H1 (cell line): ENCODE measurements around the gene AP1S1. TPM values are rescaled to one million over a fixed set of nuclear protein-coding genes. Genes with fewer than 3 reads are reported as not detected.
A peak's percentile ranks its signal among the peaks of the same experiment; 100 is the strongest.

Experiments
- CTCF ChIA-PET: fragments of 300-600 bp; sonication (Branson Sonifier 250); formaldehyde crosslinking; loops from one replicate; lab custom pipeline; 2021; ENCODE audit not compliant: partially characterized antibody; lab: Charles Lee
- POLR2A ChIA-PET: fragments of 300-600 bp; sonication (Branson Sonifier 250); formaldehyde crosslinking; loops from one replicate; lab custom pipeline; 2021; ENCODE audit warnings: inconsistent platforms; ENCODE audit not compliant: partially characterized antibody; lab: Charles Lee
- DNase-seq, 2 experiments: peaks; one replicate each; pipeline versions ENCODE4 v3.0.0 to v3.0.0-alpha.2; 2010 to 2022; ENCODE audit warnings: low spot score in 2 of 2, low read depth in 1 of 2, mixed read lengths in 1 of 2
- FAIRE-seq: peaks from 2 replicates; lab custom pipeline; 2011; peaks lifted over from hg19 to GRCh38; lab: Jason Lieb, UNC
- H2AFZ ChIP-seq: 2 replicates; pipeline ENCODE4 v1.8.1; 2012; ENCODE audit warnings: low read length, inconsistent platforms
- H2AK5ac ChIP-seq: 2 replicates; pipeline ENCODE4 v1.6.1; 2013; ENCODE audit warnings: low read depth, low read length
- H2BK120ac ChIP-seq: replicated peaks from 2 replicates; pipeline ENCODE3; 2013; ENCODE audit warnings: low read depth, low read length, inconsistent platforms
- H2BK12ac ChIP-seq: 2 replicates; pipeline ENCODE4 v1.6.1; 2013; ENCODE audit warnings: low read depth, low read length
- H2BK15ac ChIP-seq: 2 replicates; pipeline ENCODE4 v1.6.1; 2013; ENCODE audit warnings: low read length
- H2BK20ac ChIP-seq: 2 replicates; pipeline ENCODE4 v1.6.1; 2013; ENCODE audit warnings: low read length
- H2BK5ac ChIP-seq: 2 replicates; pipeline ENCODE4 v1.6.1; 2013; ENCODE audit warnings: low read depth, low read length
- H3K14ac ChIP-seq: 2 replicates; pipeline ENCODE4 v1.6.1; 2013; ENCODE audit warnings: inconsistent platforms; ENCODE audit not compliant: insufficient read length
- H3K18ac ChIP-seq: 2 replicates; pipeline ENCODE4 v1.6.1; 2013; ENCODE audit warnings: low read length; ENCODE audit errors: extremely low read depth
- H3K23ac ChIP-seq: 2 replicates; pipeline ENCODE4 v1.6.1; 2013; ENCODE audit warnings: inconsistent platforms; ENCODE audit not compliant: insufficient read length
- H3K23me2 ChIP-seq: 2 replicates; pipeline ENCODE4 v1.6.1; 2013; ENCODE audit warnings: low read depth, low read length
- H3K27ac ChIP-seq: 2 replicates; pipeline ENCODE4 v1.6.1; 2011; ENCODE audit warnings: low read depth, low read length, inconsistent platforms
- H3K27me3 ChIP-seq, 4 experiments: replicated peaks in 1 of 4; 1 replicate in 1 of 4; 2 replicates in 3 of 4; pipeline versions ENCODE4 v1.6.1 to v1.8.1; 2011 to 2013; ENCODE audit warnings: low read length in 3 of 4, mild to moderate bottlenecking in 3 of 4, inconsistent platforms in 2 of 4, mixed read lengths in 2 of 4, moderate library complexity in 1 of 4; ENCODE audit not compliant: control insufficient read depth in 3 of 4, insufficient read depth in 3 of 4; ENCODE audit errors: extremely low read depth in 1 of 4
- H3K36me3 ChIP-seq, 4 experiments: 2 replicates each; pipeline versions ENCODE4 v1.6.1 to v1.8.1; 2011 to 2013; ENCODE audit warnings: mild to moderate bottlenecking in 4 of 4, low read length in 3 of 4, moderate library complexity in 2 of 4, control low read depth in 1 of 4, inconsistent platforms in 1 of 4; ENCODE audit not compliant: insufficient read depth in 4 of 4, control insufficient read depth in 2 of 4
- H3K4ac ChIP-seq: replicated peaks from 2 replicates; pipeline ENCODE3; 2013; ENCODE audit warnings: low read length, low read depth, mixed read lengths, inconsistent platforms; ENCODE audit not compliant: insufficient read length
- H3K4me1 ChIP-seq, 4 experiments: replicated peaks in 1 of 4; 1 replicate in 1 of 4; 2 replicates in 3 of 4; pipeline versions ENCODE4 v1.6.1 to v1.8.1; 2011 to 2013; ENCODE audit warnings: low read length in 3 of 4, inconsistent platforms in 2 of 4, mixed read lengths in 1 of 4; ENCODE audit not compliant: insufficient read depth in 4 of 4, control insufficient read depth in 3 of 4
- H3K4me2 ChIP-seq, 2 experiments: 2 replicates each; pipeline versions ENCODE4 v1.6.1 to v1.8.1; 2011 to 2013; ENCODE audit warnings: low read depth in 2 of 2, low read length in 2 of 2, control low read depth in 1 of 2, inconsistent platforms in 1 of 2, mild to moderate bottlenecking in 1 of 2; ENCODE audit not compliant: insufficient read depth in 1 of 2
- H3K4me3 ChIP-seq, 4 experiments: fragments of 200-600, 300-600 bp in 1 of 4; sonication (generic), shearing (Covaris generic), sonication (Bioruptor Twin) in 1 of 4; 2 replicates each; pipeline versions ENCODE4 v1.5.1 to v1.8.1; 2011 to 2016; ENCODE audit warnings: low read length in 4 of 4, low read depth in 3 of 4, control low read depth in 2 of 4, inconsistent platforms in 2 of 4, mild to moderate bottlenecking in 2 of 4, mixed read lengths in 1 of 4, moderate library complexity in 1 of 4; ENCODE audit not compliant: insufficient read depth in 2 of 4; ENCODE audit errors: extremely low read depth in 1 of 4
- H3K56ac ChIP-seq: replicated peaks from 2 replicates; pipeline ENCODE3; 2013; ENCODE audit warnings: low read depth, mild to moderate bottlenecking, mixed read lengths, low read length, inconsistent platforms; ENCODE audit not compliant: insufficient read length
- H3K79me1 ChIP-seq: 2 replicates; pipeline ENCODE4 v1.6.1; 2013; ENCODE audit warnings: low read depth, low read length, control low read depth
- H3K79me2 ChIP-seq, 2 experiments: 2 replicates each; pipeline versions ENCODE4 v1.6.1 to v1.8.1; 2012 to 2013; ENCODE audit warnings: low read length in 2 of 2, mild to moderate bottlenecking in 2 of 2, inconsistent platforms in 1 of 2; ENCODE audit not compliant: insufficient read depth in 2 of 2, control insufficient read depth in 1 of 2
- H3K9ac ChIP-seq, 4 experiments: replicated peaks in 1 of 4; 1 replicate in 1 of 4; 2 replicates in 3 of 4; pipeline versions ENCODE4 v1.6.1 to v1.8.1; 2011 to 2013; ENCODE audit warnings: low read depth in 3 of 4, low read length in 3 of 4, control low read depth in 2 of 4, mild to moderate bottlenecking in 2 of 4, moderate library complexity in 2 of 4, inconsistent platforms in 1 of 4; ENCODE audit errors: extremely low read depth in 1 of 4
- H3K9me3 ChIP-seq, 2 experiments: 2 replicates each; pipeline versions ENCODE4 v1.6.1 to v1.8.1; 2012 to 2013; ENCODE audit warnings: mild to moderate bottlenecking in 2 of 2, moderate library complexity in 2 of 2, control low read depth in 1 of 2, inconsistent platforms in 1 of 2, low read depth in 1 of 2, low read length in 1 of 2, mixed read lengths in 1 of 2; ENCODE audit not compliant: insufficient read depth in 2 of 2
- H4K20me1 ChIP-seq, 2 experiments: replicated peaks in 1 of 2; 2 replicates each; pipeline versions ENCODE3 to v1.8.1; 2011 to 2013; ENCODE audit warnings: inconsistent platforms in 2 of 2, low read length in 2 of 2, mild to moderate bottlenecking in 1 of 2; ENCODE audit not compliant: insufficient read depth in 2 of 2, control insufficient read depth in 1 of 2
- H4K5ac ChIP-seq: 2 replicates; pipeline ENCODE4 v1.6.1; 2013; ENCODE audit warnings: low read length, low read depth, mixed read lengths, inconsistent platforms; ENCODE audit not compliant: insufficient read length
- H4K8ac ChIP-seq: 2 replicates; pipeline ENCODE4 v1.8.0; 2013; ENCODE audit warnings: mild to moderate bottlenecking, moderate library complexity, low read length, inconsistent platforms; ENCODE audit not compliant: insufficient read depth; ENCODE audit errors: extremely low read depth
- H4K91ac ChIP-seq: replicated peaks from 2 replicates; pipeline ENCODE3; 2013; ENCODE audit warnings: low read length, mixed read lengths, inconsistent platforms; ENCODE audit not compliant: insufficient read length
- KDM4A ChIP-seq: IDR thresholded peaks from one replicate; pipeline ENCODE4 v1.7.1; 2012; ENCODE audit warnings: low read depth, mild to moderate bottlenecking, moderate library complexity, low read length, inconsistent platforms; ENCODE audit not compliant: severe bottlenecking
- WGBS, 2 experiments: shearing (Covaris generic) in 1 of 2; methylation state at CpG; one replicate each; pipeline versions ENCODE4 v1.1.6 to v1.1.7; 2013 to 2015; ENCODE audit warnings: low lambda C conversion rate in 2 of 2, mixed read lengths in 2 of 2, inconsistent platforms in 1 of 2, low coverage in 1 of 2, missing lambda C conversion rate in 1 of 2; ENCODE audit not compliant: insufficient replicate concordance in 2 of 2, insufficient coverage in 1 of 2, insufficient read length in 1 of 2; ENCODE audit errors: extremely low coverage in 1 of 2, missing lambda C conversion rate in 1 of 2; 5-methylcytosine and 5-hydroxymethylcytosine counted together
- polyA plus RNA-seq, 7 experiments: library from polyadenylated mRNA; depleted of rRNA in 3 of 7; stranded (reverse) in 5 of 7; unstranded in 2 of 7; fragments of >200 nt in 5 of 7; fragments of 200-250 nt in 2 of 7; gene quantifications; 1 replicate in 5 of 7; 2 replicates in 1 of 7; 4 replicates in 1 of 7; pipeline versions ENCODE4 v1.2.1 to v1.2.3, GENCODE V29; 2011 to 2013; ENCODE audit warnings: missing spikeins in 2 of 7, mixed read lengths in 2 of 7
- total RNA-seq: library from RNA; stranded (reverse); fragmentation: NEBNext Ultra II Directional; extraction: Animal tissue kit (Norgen Biotek cat#: 25700); gene quantifications from 2 replicates; pipeline ENCODE4 v1.2.1, GENCODE V29; 2021

Gene AP1S1
- total and polyA plus RNA-seq, 2 of the 8 experiments (the other 6 are each of a cell fraction or from before 2014, with no cell fraction given) = 56.1 to 59.3 TPM

DNA sequence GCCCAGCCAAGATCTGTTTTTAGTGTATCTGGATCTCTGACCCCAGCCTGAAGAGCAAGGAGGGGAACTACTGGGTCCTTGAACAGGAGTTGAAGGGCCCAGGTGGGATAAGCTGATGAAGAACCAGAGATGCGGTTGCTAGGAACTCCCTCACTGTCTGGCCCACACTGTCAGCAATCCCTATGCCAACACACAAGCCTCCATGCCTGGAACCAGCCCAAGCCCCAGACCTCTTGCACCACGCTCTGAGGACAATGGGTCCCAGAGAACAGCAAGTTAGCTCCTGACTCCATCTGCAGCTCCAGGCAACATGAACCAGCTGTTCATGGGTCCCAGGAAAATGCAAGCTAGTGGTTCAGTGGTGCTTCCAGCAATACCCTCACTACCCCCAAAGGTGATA, 23.4 kb downstream of the AP1S1 start:
- 0 out of 2 replicates have a peak overlapping the region, but pooled peaks have one; percentile 29 for H4K8ac ChIP-seq
- H3K56ac ChIP-seq = no peak overlapping the region
- H3K23me2 ChIP-seq = peaks cover 27% of the 10 kb centered on the region
- H3K4me3 ChIP-seq = no peak overlapping the region
- no peak overlapping the region for H4K91ac ChIP-seq
- H2AFZ ChIP-seq = no peak overlapping the region
- H4K5ac ChIP-seq = no peak overlapping the region
- WGBS, 2 experiments = 77% methylated on average over 2 of the region's 2 CpGs; no CpG with 5 or more reads in 1 of the 2 experiments
- FAIRE-seq (no peak), DNase-seq (no peak)
- no peak overlapping the region for H3K27ac ChIP-seq
- no peak overlapping the region for H3K4me2 ChIP-seq
- no peak overlapping the region for H3K18ac ChIP-seq
- H3K79me1 ChIP-seq = no peaks in the 10 kb centered on the region
- H2BK5ac ChIP-seq = no peak overlapping the region
- no peak overlapping the region for H3K4ac ChIP-seq
- peaks cover 0 to 2% of the 10 kb centered on the region in 2 experiments for H4K20me1 ChIP-seq
- H2AK5ac ChIP-seq = peak overlapping the region; percentile 82; the same call in 1 of the 2 replicates
- H3K79me2 ChIP-seq = no peaks in the 10 kb centered on the region
- H3K9ac ChIP-seq = no peak overlapping the region
- ChIA-PET POLR2A (interaction anchor here (0.6 to 1.2 kb wide), 4 partner anchors 10 to 249 kb away, joined by 3 read pairs; partner anchors contain the start of gene ZNHIT1), CTCF (interaction anchor here (1.0 to 6.0 kb wide), 4 partner anchors 9 to 34 kb away, joined by 4 to 90 read pairs (median 4); partner anchors contain the start of gene VGF)
- no peaks in the 10 kb centered on the region for H3K36me3 ChIP-seq
- H2BK120ac ChIP-seq = no peak overlapping the region
- no peak overlapping the region for H2BK15ac ChIP-seq
- H2BK20ac ChIP-seq = no peak overlapping the region
- no peak overlapping the region for H3K14ac ChIP-seq
- no peak overlapping the region for H3K23ac ChIP-seq
- TF ChIP-seq KDM4A = no peak
- no peak overlapping the region; the same call in 1 of the 2 replicates for H2BK12ac ChIP-seq
- no peaks in the 10 kb centered on the region for H3K9me3 ChIP-seq
- peaks cover 39 to 83% (median 74%) of the 10 kb centered on the region in 4 experiments for H3K27me3 ChIP-seq
- peaks cover 0 to 18% (median 12%) of the 10 kb centered on the region in 4 experiments; a peak in 6 of 7 replicates for H3K4me1 ChIP-seq
